Hypothalamus (tissue), 51 donors: Measurements from ENCODE around the gene TBL3.

Experiments
- DNase-seq, 51 donors: peaks; one replicate each; lab custom pipeline; 2025; lab: John Stamatoyannopoulos, UW

Gene TBL3

DNA sequence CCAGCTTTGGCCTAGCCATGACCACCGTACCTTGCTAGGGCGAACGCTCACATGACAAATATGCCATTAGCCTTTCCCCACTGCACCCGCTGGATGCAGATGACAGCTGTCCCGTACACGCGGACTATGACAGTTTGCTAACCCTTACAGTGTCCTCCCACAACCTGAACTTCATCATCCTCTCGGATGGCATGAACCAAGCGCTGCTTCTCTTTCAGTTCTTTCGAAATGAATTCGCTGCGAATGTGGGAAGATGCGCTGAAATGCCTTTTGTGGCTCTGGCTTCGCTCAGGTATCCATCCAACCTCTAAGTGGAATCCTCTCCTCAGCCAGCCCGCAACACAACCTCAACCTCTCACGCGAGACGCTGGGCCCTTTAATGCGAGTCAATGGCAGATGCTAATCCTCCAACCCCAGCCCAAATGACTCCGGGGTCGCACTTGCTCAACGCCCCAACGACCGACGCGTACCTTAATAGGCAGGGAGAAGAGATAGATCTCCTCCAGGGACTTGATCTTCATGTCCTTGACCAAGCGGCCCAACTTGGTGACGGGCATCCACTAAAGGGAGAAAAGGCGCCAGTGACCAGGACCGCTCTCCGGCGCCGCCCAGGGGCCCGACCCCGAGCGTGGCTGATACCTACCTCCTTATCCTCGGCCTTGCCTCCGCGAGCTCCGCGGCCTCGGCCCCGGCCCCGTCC, 7.9 kb upstream of the TBL3 start:
- DNase-seq = peak in 11 of 51 donors; percentile 46 to 74 (median 55)

DNA sequence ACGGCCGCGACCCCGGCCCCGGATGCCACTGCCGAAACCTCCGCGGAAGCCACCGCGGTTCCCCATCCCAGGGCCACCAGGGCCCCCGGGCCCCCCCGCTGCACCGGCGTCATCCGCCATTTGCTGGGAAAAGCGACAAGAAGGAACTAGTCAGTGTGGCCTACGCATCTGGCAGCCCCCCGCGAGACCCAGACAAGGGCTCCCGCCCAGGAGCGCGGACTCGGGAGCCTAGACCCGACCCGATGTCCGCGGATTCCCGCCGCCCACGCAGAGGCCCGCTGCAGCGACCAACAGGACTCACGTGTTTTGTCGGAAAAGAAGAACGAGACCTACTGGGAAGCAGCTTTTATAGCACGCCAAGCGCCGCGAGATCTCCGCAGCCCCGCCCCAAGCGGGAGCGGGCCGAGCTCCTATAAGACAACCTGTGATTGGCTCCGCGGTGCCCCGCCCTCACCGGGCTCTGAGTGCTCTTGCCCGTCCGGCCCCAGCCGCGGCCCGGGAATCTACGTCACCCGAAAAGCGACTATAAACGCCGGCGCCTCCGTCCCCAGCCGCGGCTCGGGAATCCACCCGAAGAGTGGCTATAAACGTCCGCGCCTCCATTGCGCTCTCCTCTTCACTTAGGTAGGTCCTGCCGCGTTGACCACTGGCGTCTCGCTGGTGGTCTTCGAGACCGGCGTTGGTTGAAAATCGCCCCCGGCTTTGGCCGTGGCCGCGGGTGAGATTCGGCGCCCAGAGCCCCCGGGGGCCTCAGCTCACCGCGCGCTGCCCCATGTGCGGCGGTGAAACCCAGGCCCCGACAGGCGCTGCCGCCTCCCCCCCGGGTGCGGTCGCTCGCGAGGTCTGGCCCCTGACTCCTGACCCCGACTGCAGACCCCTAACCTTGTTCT, 7.1 kb upstream of the TBL3 start, which contains the start of gene RPS2:
RPS2 (minus strand) TSS at position 321 of the 890 bp plus-strand sequence; CDS start at position 120, 201 bp downstream.
- DNase-seq = peak; percentile 71 to 100 (median 96)

DNA sequence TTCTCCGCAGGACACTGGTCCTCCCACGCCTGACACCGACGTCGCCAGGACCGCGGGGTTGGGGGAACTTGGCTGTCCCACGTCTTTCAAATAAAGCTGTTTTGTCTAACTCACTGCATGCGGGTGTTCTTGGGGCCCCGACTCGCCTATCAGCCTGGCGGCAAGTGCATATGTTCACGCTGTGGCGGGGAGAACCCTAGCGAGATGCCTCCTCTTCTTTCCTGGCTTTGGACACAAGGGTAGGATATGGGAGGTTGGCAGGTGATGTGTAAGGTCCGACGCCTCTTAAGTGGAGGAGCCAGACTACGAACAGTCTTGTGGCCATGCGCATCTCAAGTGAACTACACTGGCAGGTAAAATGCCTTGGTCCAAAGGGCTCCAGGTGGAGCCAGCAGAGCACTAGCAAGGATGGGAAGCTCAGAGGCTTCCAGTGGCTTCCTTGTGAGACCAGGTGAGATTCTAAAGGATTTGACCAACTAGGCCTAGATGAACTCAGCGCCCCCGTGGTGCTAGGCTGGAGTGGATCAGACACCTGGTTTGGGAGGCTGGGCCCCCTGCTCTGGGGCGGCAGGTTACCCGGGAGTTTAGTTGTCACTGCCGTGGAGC, 6.4 kb upstream of the TBL3 start:
- DNase-seq = no peak

DNA sequence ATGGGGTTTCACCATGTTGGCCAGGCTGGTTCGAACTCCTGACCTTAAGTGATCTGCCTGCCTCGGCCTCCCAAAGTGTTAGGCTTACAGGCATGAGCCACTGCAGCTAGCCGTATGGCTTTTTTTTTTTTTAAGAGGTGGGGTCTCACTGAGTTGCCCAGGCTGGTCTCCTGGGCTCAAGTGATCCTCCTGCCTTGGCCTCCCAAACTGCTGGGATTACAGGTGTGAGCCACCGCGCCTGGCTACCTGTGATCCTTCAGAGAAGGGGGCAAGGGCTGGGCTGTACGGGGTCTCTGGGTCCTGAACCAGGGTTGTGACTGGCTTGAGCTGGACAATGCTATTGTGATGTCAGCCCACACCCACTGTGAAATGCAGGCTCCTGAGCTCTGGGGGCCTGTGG, 5.4 kb upstream of the TBL3 start, which contains the start of gene RNF151:
RNF151 (plus strand) TSS at position 397 of the 400 bp plus-strand sequence. CDS start 26 bp downstream, outside the sequence.
- DNase-seq = no peak

DNA sequence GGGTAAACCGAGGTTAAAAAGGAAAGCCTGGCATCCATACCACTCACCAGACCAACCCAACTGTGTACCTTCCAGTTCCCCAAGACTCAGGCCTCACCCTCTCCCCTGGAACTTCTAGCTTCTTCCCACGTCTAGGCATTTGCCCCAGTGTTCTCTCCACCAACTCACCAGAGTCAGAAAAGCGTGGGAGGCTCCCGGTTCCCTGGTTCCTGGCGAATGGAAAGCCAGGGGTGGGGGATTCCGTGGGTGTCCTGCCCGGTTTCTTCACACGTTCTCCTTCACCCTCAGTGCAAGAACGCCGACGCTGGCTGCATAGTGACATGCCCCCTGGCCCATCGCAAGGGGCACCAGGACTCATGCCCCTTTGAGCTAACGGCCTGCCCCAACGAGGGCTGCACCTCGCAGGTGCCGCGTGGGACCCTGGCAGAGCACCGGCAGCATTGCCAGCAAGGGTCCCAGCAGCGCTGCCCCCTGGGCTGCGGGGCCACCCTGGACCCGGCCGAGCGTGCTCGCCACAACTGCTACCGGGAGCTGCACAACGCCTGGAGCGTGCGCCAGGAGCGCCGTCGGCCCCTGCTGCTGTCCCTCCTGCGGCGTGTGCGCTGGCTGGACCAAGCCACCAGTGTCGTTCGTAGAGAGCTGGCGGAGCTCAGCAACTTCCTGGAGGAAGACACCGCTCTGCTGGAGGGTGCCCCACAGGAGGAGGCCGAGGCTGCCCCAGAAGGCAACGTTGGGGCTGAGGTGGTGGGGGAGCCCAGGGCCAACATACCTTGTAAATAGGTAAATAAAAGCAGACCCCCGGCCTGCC, 3.5 kb upstream of the TBL3 start:
- DNase-seq = no peak

DNA sequence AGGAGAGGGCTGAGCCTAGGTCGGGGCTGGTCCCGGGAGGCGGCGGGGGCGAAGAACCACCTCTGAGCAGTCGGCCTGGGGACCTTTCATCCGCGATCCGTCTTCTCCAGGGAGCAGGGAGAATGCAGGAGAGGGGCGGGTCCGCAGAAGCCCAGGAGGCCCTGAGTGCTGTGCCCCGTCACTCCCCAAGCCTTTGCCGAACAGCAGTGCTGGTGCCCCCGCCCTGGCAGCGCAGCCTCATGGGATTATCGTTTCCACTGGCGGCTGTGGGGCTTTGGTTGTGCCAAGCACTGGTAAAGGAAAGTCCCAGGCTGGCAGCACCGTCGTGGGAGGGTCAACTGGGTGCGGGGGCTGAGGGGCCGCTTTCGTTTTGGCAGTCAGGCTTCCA, 631 bp downstream of the TBL3 start:
- no peak for DNase-seq

DNA sequence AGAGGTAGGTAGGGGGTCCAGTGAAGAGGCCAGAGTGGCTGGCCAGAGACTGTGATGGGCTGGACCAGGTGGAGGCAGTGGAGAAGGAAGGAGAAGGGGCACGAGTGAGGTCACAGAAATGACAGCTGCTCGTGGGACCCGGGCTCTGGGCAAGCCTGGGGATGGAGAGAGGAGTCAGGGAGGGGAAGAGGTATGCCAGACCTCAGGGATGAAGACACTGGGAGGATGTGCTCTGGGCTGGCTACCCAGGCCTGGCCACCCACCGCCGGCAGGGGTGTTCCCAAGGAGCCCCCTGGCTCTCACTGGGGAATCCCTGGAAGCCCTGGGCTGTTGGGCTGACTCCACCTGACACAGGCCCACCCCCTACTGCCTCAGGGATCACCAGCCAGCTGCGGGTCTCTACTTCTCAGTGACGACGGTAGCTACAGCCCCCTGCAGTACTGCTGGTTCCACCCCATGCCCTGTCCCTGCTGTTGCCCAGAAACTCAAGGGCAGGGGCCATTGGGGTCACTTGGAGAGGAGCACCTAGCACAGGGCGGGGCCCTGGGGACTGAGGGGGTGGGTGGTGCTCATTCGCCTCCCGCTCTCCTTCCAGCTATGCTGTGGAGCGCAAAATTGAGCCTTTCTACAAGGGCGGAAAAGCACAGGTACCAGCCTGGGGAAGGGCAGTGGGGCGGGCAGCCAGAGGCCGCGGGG, 1.8 kb downstream of the TBL3 start:
- no peak for DNase-seq

DNA sequence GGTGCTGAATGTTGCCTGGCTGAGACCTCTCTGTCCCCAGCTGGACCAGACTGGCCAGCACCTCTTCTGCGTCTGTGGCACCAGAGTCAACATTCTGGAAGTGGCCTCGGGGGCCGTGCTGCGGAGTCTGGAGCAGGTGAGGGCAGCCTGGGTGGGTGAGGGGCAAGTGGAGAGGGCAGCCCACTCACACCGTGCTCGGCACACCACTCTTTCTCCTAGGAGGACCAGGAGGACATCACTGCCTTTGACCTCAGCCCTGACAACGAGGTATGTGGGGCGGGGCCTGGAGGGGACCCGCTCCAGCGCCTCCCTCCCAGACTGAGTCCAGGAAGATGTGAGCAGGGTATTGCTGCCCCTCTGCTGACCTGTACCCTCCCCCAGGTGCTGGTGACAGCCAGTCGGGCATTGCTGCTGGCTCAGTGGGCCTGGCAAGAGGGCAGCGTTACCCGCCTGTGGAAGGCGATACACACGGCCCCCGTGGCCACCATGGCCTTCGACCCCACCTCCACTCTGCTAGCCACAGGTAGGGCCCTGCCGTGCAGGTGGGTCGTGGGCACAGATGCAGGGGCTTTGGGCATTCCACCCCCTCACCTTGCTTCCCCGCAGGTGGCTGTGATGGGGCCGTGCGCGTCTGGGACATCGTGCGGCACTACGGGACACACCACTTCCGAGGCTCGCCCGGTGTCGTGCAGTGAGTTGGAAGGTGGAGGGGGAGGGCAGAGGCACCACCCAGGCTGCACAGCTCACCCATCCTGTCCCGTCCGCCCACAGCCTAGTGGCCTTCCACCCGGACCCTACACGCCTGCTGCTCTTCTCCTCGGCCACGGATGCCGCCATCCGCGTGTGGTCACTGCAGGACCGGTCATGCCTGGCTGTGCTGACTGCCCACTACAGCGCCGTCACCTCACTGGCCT, 2.6 kb downstream of the TBL3 start:
- no peak for DNase-seq

DNA sequence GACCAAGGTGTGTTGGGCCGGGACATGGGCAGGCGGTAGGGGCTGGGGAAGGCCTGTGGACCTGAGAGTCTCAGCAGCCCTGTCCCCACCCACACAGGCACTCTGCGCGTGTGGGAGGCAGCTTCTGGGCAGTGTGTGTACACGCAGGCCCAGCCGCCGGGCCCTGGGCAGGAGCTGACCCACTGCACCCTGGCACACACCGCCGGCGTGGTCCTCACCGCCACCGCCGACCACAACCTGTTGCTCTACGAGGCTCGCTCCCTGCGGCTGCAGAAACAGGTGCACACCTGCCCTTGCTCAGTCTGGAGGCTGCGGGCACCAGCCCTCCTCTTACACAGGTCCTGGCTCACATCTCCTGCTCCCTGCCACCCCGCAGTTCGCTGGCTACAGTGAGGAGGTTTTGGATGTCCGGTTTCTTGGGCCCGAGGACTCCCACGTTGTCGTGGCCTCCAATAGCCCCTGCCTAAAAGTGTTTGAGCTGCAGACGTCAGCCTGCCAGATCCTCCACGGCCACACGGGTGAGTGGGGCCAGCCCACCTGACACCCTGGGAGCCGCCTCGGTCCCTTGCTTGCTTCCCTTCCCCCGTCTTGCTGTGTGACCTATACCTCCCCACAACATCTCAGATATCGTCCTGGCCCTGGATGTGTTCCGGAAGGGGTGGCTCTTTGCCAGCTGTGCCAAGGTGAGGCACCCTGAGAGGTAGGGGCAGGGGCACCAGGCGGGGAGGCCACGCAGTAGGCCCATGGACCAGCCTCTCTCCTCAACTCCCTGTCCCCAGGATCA, 3.8 kb downstream of the TBL3 start:
- DNase-seq = no peak

DNA sequence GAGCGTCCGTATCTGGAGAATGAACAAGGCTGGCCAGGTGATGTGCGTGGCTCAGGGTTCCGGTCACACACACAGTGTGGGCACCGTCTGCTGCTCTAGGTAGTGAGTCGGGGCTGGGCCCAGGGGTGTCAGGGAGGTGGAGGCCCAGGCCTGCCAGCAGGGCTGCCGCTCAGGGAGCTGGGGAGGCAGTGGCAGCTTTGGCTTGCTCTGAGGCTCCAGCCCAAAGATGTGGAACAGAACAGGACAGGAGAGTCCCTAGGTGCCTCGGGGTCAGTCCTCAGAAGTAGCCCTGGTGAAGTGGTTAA, 4.3 kb downstream of the TBL3 start:
- no peak for DNase-seq

DNA sequence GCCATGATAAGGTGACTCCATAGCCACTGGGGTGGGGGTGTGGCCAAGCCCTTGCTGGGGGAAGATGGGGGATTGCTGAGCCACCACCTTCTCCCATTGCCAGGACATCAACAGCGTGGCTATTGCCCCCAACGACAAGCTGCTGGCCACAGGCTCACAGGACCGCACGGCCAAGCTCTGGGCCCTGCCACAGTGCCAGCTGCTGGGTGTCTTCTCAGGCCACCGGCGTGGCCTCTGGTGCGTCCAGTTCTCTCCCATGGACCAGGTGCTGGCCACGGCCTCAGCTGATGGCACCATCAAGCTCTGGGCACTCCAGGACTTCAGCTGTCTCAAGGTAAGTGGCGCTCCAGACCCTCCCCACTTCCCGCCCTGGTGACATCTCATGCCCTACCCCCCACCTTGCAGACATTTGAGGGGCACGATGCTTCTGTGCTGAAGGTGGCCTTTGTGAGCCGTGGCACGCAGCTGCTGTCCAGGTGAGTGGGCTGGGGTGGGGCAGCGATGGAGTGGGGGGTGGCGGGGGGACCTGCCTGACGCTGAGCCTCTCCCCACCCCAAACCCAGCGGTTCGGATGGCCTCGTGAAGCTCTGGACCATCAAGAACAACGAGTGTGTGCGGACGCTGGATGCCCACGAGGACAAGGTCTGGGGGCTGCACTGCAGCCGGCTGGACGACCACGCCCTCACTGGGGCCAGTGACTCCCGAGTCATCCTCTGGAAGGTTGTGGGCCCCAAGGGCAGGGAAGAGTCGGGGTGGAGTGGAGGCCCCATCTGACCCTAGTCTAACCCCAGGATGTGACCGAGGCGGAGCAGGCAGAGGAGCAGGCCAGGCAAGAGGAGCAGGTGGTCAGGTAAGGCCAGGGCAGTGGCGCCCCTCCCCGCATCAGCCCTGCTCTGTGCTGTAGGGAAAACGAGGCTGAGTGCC, 5.4 kb downstream of the TBL3 start:
- DNase-seq = no peak

DNA sequence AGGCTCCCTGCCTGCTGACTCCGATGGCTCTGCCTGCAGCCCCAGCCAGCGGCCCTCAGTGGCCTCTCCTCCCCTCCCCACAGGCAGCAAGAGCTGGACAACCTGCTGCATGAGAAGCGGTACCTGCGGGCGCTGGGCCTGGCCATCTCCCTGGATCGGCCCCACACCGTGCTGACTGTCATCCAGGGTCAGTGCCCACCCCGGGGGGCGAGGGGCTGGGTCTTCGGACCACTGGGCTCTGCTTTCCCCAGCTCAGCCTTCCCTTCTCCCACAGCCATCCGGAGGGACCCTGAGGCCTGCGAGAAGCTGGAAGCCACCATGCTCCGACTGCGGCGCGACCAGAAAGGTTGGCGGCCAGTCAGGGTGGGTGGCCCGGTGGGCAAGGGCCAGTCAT, 6.0 kb downstream of the TBL3 start:
- DNase-seq = no peak

DNA sequence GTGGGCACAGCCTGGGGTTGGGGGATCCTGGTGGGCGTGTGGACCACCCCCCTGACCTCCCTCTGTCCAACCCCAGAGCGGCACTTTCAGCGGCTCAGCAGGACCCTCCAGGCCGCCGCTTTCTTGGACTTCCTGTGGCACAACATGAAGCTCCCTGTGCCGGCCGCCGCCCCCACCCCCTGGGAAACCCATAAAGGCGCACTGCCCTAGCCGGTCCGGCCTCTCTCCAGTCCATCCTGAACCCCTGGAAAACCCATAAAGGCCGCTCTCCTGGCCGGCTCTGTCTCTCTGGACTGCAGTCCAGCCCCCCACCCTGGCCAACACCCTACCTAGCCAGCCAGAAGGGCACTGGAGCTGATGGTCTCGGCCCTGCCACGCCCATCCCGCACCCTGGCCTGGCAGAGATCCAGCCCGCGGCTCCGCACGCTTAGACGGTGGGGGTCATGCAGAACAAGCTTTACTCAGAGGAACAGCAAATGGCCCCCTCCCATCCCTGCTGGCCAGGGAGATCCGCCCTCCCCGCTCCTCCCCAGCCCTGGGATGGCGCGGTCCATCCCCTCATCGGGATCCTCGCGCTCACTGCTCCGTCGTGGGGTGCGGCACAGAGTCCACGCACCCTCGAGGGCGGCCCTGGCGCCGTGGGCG, 6.7 kb downstream of the TBL3 start:
- DNase-seq = no peak

DNA sequence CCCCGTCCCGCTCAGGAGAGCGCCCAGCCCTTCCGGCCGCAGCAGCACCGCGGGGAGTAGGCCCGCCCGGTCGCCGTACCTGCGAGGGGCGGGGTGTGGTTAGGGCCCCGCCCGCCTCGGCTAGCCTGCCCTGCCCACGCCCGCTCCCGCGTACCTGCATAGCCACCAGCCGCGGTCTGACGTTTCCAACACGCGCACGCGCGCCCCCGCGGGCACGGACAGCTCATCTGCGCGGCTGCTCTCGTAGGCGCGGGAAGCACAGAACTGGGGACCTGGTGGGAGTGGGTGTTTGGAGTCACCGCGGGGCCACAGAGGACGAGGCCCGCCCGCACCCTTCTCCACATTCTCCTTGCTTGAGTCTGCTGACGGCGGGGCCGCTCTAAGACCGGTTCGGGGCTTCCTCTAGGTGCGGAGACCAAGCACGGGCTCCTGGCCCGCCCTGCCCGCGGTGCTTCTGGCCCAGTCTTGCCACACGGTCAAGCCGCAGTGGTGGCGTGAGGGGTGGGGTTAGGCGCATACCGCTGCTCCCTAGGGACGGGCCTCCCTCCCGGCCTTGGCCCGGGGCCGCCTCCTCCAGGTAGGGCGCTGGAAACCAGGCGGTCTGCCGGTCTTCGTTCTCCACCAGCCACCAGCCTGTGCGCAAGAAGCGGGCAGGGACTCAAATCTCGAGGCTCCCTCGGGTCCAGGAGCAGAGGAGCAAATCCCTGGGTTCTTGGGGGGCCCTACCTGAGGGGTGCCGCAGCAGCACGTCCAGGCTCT, 7.6 kb downstream of the TBL3 start:
- DNase-seq = no peak

DNA sequence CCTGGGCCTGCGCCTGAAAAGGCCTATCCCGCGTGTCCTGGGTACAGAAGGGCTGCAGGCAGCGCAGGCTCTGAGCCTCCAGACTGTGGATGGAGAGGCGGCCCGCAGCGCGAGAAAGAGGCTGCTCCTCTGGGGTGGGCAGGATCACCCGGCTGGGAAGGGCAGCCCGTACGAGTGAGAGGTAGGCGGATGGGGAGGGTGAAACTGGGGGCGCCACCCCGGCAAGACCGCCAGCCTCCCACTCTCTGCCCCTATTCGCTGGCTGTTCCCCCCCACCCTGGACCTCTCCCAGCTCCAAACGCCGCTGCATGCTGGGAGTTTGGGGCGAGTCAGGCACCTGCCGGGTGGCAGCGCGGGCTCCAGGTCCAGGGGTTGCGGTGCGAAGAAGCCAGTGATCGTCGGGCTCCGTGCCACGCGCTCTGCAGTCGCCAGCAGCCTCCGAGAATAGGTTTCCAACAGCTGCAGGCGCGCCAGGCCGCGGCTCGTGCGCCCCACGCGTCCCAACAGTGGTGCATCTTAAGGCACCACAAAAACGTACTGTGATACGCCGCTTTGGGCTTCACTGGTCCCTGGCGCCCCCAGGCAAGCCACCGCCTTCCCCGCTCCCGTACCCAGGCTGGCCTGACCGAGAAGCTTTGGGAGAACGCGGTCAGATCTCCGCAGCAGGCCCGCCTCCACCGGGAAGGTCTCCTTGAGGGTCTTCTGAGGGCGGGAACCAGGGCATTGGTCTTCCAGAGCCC, 8.3 kb downstream of the TBL3 start:
- DNase-seq = no peak
